Thyroid gland (tissue), 4 donors: ENCODE results near the gene NEDD4L. TPM values are rescaled to one million over a fixed set of nuclear protein-coding genes. Genes with fewer than 3 reads are reported as not detected.

Experiments used
- DNase-seq, 2 donors: peaks; one replicate each; pipeline ENCODE4 v3.0.0-alpha.2; 2019
- H3K27ac ChIP-seq, 3 donors: fragments of 200-600 bp; sonication (generic); 1 replicate in 2 of 3; 2 replicates in 1 of 3; pipeline ENCODE4 v1.5.1; 2016 to 2019; ENCODE audit warnings: mild to moderate bottlenecking in 1 of 3, moderate library complexity in 1 of 3
- H3K27me3 ChIP-seq: fragments of 200-600 bp; sonication (generic); one replicate; pipeline ENCODE4 v1.5.1; 2019
- H3K36me3 ChIP-seq, 2 donors: fragments of 200-600 bp; sonication (generic); one replicate each; pipeline ENCODE4 v1.5.1; 2016 to 2019
- H3K4me1 ChIP-seq, 2 donors: fragments of 200-600 bp; sonication (generic); one replicate each; pipeline ENCODE4 v1.5.1; 2017 to 2019
- H3K4me3 ChIP-seq, 3 donors: fragments of 200-600 bp; sonication (generic); replicated peaks in 1 of 3; 1 replicate in 2 of 3; 2 replicates in 1 of 3; pipeline ENCODE4 v1.5.1; 2016; ENCODE audit warnings: mild to moderate bottlenecking in 1 of 3
- H3K9me3 ChIP-seq: fragments of 200-600 bp; sonication (generic); one replicate; pipeline ENCODE4 v1.5.1; 2017
- POLR2A ChIP-seq, 2 donors: fragments of 450-650 bp; IDR thresholded peaks; one replicate each; pipeline ENCODE4 v1.6.1; 2017; ENCODE audit warnings: antibody characterized with exemption in 2 of 2, mild to moderate bottlenecking in 2 of 2, moderate library complexity in 1 of 2
- WGBS, 2 donors: methylation state at CpG; one replicate each; pipeline ENCODE4 v1.1.5; 2017; 5-methylcytosine and 5-hydroxymethylcytosine counted together
- intact Hi-C: fragments of 100-400 bp; cut with DNase I; formaldehyde crosslinking; loops from one replicate; pipeline ENCODE4 v1.15.1; 2023
- total RNA-seq, 4 donors: library from RNA; depleted of rRNA; stranded (reverse); fragments of >200 nt; gene quantifications; one replicate each; pipeline ENCODE4 v1.2.3, GENCODE V29; 2016
- TF ChIP-seq, protein P1 (sequence below), 6 experiments: fragments of 200-600 bp in 3 of 6; fragments of 450-650 bp in 3 of 6; sonication (generic) in 3 of 6; IDR thresholded peaks; one replicate each; pipeline ENCODE4 v1.5.1; 2016 to 2019; ENCODE audit warnings: antibody characterized with exemption in 6 of 6, mild to moderate bottlenecking in 2 of 6, inconsistent platforms in 1 of 6, moderate library complexity in 1 of 6

Gene NEDD4L
- total RNA-seq, 4 donors from 2014 or later, result 61.5 to 105 (median 78.0) TPM

DNA sequence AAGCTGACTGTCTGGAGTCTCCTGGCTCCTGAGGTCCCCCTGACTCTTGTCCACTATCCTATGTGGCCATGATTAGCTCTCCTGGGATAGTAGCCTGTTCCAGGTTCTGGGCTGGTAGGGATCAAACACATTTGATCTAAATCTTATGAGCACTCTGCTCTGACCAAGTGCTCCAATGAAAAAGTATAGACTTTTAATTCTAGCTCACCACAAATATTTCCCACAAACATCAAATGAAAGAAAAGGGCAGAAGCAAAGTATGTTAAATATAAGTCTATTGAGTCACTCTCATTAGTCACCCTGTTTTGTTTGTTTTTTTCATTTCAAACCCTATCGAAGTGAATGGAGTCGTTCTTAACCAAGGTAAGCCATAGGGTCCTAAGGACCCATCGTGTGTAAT lies 39.7 kb upstream of the NEDD4L start:
- intact Hi-C loops, result no loop called here
- no peak for DNase-seq
- TF ChIP-seq, protein P1, sequence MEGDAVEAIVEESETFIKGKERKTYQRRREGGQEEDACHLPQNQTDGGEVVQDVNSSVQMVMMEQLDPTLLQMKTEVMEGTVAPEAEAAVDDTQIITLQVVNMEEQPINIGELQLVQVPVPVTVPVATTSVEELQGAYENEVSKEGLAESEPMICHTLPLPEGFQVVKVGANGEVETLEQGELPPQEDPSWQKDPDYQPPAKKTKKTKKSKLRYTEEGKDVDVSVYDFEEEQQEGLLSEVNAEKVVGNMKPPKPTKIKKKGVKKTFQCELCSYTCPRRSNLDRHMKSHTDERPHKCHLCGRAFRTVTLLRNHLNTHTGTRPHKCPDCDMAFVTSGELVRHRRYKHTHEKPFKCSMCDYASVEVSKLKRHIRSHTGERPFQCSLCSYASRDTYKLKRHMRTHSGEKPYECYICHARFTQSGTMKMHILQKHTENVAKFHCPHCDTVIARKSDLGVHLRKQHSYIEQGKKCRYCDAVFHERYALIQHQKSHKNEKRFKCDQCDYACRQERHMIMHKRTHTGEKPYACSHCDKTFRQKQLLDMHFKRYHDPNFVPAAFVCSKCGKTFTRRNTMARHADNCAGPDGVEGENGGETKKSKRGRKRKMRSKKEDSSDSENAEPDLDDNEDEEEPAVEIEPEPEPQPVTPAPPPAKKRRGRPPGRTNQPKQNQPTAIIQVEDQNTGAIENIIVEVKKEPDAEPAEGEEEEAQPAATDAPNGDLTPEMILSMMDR (IDR thresholded peaks at IDR 0.05), result no peak
- TF ChIP-seq POLR2A (IDR thresholded peaks at IDR 0.05), result no peak
- Histone ChIP-seq H3K27me3 (no peaks in the 10 kb centered on the region), H3K27ac (no peak overlapping the region), H3K9me3 (no peaks in the 10 kb centered on the region), H3K4me1 (no peaks in the 10 kb centered on the region), H3K4me3 (no peak overlapping the region), H3K36me3 (no peaks in the 10 kb centered on the region)
- 89 to 96% methylated on average over 3 of the region's 3 CpGs for WGBS, 2 donors

DNA sequence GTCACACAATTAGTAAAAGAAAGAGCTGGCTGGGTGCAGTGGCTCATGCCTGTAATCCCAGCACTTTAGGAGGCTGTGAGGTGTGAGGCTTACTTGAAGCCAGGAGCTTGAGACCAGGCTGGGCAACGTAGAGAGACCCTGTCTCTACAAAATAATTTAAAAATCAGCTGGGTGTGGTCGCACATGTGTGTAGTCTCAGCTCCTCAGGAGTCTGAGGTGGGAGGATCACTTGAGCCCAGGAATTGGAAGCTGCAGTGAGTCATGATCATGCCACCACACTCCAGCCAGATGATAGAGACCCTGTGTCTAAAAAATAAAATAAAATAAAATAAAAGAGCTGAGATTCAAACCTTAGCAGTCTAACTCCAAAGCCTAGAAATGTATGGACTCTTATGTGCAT lies 39.0 kb upstream of the NEDD4L start:
- H3K27ac ChIP-seq, result no peak overlapping the region
- intact Hi-C loops, result no loop called here
- DNase-seq, result no peak
- no peaks in the 10 kb centered on the region for H3K36me3 ChIP-seq
- TF ChIP-seq, protein P1 (IDR thresholded peaks at IDR 0.05), result no peak
- TF ChIP-seq POLR2A (IDR thresholded peaks at IDR 0.05), result no peak
- no peaks in the 10 kb centered on the region for H3K4me1 ChIP-seq
- WGBS, 2 donors, result 67 to 71% methylated on average over 2 of the region's 2 CpGs
- no peaks in the 10 kb centered on the region for H3K27me3 ChIP-seq
- no peaks in the 10 kb centered on the region for H3K9me3 ChIP-seq
- H3K4me3 ChIP-seq, result no peak overlapping the region

DNA sequence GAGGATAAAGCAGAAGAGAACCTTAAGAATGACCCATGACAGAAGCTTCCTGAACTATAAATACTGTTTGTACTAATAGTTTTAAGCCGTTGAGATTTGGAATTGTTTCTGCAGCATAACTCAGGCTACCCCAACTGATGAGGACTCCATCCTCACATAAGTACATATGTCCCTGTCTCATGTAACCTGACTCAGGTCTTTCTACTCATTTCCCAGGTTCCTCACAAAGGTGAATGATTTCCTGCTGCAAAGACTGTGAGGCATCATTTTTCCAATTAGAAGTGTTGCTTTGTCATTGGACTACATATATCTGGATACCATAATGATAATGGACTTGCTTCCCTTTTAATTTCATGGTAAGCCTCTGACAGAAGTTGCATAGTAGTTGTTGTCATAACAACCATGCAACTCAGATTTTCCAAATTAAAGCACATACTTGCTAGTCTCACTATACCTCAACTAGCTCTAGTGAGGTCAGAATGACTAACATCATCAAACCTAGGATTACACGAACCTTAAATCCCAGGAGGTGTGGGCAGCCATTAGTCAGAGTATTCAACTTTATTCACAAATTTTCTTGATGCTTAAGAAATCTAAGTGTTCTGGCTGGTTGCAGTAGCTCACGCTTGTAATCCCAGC lies 38.0 kb upstream of the NEDD4L start:
- Histone ChIP-seq H3K27me3 (no peaks in the 10 kb centered on the region), H3K9me3 (no peaks in the 10 kb centered on the region), H3K4me3 (no peak overlapping the region), H3K27ac (no peak overlapping the region), H3K4me1 (no peaks in the 10 kb centered on the region), H3K36me3 (no peaks in the 10 kb centered on the region)
- 77% methylated on average over 3 of the region's 3 CpGs for WGBS, 2 donors
- TF ChIP-seq, protein P1 (IDR thresholded peaks at IDR 0.05), result no peak
- TF ChIP-seq POLR2A (IDR thresholded peaks at IDR 0.05), result no peak
- DNase-seq, result no peak
- intact Hi-C loops, result no loop called here

DNA sequence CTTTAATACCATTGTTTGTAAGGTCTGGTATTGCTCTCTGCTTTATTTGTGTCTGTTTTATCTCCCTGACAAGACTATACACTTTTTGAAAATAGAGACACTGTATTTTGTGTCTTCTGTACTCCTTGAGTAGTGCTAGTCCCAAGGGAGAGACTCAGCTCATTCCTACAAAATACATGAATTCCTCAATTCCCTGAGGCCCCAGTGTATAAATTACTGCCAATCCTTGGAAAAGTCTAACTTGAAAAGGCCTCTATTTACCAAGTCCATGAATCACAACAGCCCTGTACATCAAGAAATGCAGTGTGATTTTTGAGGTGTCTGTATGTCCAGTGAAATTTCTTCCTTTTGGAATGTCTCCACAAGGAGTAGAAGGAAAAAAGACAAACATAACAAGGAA lies 34.9 kb upstream of the NEDD4L start:
- no peak for DNase-seq
- TF ChIP-seq, protein P1 (IDR thresholded peaks at IDR 0.05), result no peak
- TF ChIP-seq POLR2A (IDR thresholded peaks at IDR 0.05), result no peak
- Histone ChIP-seq H3K4me3 (no peak overlapping the region), H3K4me1 (no peaks in the 10 kb centered on the region), H3K36me3 (no peaks in the 10 kb centered on the region), H3K27me3 (no peaks in the 10 kb centered on the region), H3K27ac (no peak overlapping the region), H3K9me3 (no peaks in the 10 kb centered on the region)
- intact Hi-C loops, result no loop called here

DNA sequence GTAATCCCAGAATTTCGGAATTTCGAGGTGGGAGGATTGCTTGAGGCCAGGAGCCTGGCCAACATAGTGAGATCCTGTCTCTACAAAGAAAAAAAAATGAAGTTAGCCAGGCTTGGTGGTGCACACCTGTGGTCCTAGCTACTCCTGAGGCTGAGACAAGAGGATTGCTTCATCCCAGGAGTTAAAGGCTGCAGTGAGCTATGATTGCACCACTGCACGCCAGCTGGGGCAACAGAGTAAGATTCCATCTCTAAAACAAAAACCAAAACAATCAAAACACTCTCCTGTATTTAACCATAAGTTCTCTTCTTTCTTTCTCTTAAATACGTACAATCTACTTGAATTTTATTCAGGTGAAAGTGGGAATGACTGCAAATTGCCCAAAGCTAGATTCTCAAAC lies 33.8 kb upstream of the NEDD4L start:
- no peak for DNase-seq
- no peaks in the 10 kb centered on the region for H3K27me3 ChIP-seq
- intact Hi-C loops, result no loop called here
- no peak overlapping the region for H3K27ac ChIP-seq
- H3K9me3 ChIP-seq, result no peaks in the 10 kb centered on the region
- H3K4me1 ChIP-seq, result no peaks in the 10 kb centered on the region
- WGBS, 2 donors, result 94 to 96% methylated on average over 4 of the region's 4 CpGs
- no peaks in the 10 kb centered on the region for H3K36me3 ChIP-seq
- TF ChIP-seq, protein P1 (IDR thresholded peaks at IDR 0.05), result no peak
- no peak for TF ChIP-seq POLR2A (IDR thresholded peaks at IDR 0.05)
- no peak overlapping the region for H3K4me3 ChIP-seq
